ENCODE measurements around the gene NCF4.

The NCF4 gene

DNA sequence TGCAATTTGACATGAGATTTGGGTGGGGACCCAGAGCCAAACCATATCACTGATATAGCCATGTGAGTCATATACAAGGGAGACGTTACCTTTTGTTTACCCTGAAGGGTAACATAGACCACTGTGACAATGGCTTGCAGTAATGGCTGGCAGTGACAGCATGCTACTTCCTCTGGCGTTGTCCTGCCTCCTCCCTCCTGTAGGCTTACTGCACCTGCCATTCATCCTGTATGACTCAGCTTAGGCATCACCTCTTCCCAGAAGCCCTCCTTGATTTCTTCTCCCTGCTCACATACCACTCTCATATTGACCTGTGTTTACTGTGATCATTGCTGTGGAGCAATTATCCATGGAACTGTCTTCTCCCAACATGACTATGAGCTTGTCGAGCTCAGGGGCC, 32.0 kb upstream of the NCF4 start:
- H3K4me3 ChIP-seq (replicated peaks in 1 of 2; ENCODE audit: low read depth in 2 of 2, low read length in 2 of 2): no peak overlapping the region
- DNase-seq (ENCODE audit: low read depth in 2 of 2): no peak
- no peak for TF ChIP-seq CTCF (IDR thresholded peaks at IDR 0.05; ENCODE audit: low read depth, low read length)

DNA sequence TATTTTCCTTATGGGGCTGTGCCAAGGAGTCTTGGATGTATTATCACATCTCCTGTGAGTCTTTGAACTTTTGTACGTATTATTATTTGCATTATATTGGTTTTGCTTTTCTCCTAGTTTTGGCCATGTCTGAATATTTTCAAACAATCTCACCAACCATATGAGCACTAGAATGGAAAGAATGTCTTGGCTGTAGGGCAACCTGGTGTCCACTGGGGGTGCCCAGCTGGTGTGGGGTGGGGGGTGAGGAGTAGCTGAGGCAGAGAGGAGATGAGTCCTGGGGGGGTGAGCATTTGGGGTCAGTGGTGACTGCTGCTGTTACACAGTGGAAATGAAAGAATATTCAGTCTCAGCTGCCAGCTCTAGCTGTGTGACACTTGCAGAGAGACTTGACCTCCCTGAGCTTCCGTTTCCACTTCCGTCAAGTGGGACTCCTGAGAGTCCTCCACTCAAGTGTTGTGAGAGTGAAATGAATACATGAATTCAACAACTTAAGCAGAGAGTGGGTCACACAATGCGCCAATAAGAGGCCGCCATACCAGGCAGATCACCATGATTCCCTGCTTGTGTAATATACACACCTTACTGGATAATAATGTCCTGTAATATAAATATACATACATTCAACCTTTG, 31.3 kb upstream of the NCF4 start:
- TF ChIP-seq CTCF (IDR thresholded peaks at IDR 0.05; ENCODE audit: low read depth, low read length): no peak
- no peak overlapping the region for H3K4me3 ChIP-seq (replicated peaks in 1 of 2; ENCODE audit: low read depth in 2 of 2, low read length in 2 of 2)
- DNase-seq (ENCODE audit: low read depth in 2 of 2): no peak

- DNase-seq (ENCODE audit: low read depth in 2 of 2): no peak
- no peak overlapping the region for H3K4me3 ChIP-seq (replicated peaks in 1 of 2; ENCODE audit: low read depth in 2 of 2, low read length in 2 of 2)
- no peak for TF ChIP-seq CTCF (IDR thresholded peaks at IDR 0.05; ENCODE audit: low read depth, low read length)
Measured at GRCh38 chr22:36830601-36831000, 30.2 kb upstream of the NCF4 start.

- DNase-seq (ENCODE audit: low read depth in 2 of 2): no peak
- TF ChIP-seq CTCF (IDR thresholded peaks at IDR 0.05; ENCODE audit: low read depth, low read length): no peak
- no peak overlapping the region for H3K4me3 ChIP-seq (replicated peaks in 1 of 2; ENCODE audit: low read depth in 2 of 2, low read length in 2 of 2)
Measured at GRCh38 chr22:36831206-36831605, 29.6 kb upstream of the NCF4 start.

GRCh38 chr22:36831717-36832116, 29.1 kb upstream of the NCF4 start:
- no peak for TF ChIP-seq CTCF (IDR thresholded peaks at IDR 0.05; ENCODE audit: low read depth, low read length)
- no peak for DNase-seq (ENCODE audit: low read depth in 2 of 2)

DNA sequence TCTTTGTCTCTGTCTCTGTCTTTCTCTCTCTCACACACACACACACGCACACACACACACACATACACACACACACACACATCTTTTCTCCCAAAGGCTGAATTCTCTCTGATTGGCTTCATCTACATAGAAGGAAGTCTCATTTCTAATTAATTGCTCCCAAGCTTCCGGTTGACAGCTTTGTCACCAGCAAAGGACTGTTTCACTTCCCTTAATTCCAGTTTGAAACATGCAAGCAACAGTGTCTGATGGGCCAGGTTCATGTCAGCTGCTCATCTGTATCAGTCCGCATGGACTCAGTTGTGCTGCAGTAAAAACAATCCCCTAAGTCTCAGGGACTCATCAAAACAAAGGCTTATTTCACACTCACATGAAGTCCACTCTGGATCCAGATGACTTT, 27.7 kb upstream of the NCF4 start:
- no peak for TF ChIP-seq CTCF (IDR thresholded peaks at IDR 0.05; ENCODE audit: low read depth, low read length)
- no peak overlapping the region for H3K4me3 ChIP-seq (replicated peaks in 1 of 2; ENCODE audit: low read depth in 2 of 2, low read length in 2 of 2)
- DNase-seq (ENCODE audit: low read depth in 2 of 2): no peak

More at GRCh38 chr22:36831717-36832116, 29.1 kb upstream of the NCF4 start:
- H3K4me3 ChIP-seq (replicated peaks in 1 of 2; ENCODE audit: low read depth in 2 of 2, low read length in 2 of 2): no peak overlapping the region

DNA sequence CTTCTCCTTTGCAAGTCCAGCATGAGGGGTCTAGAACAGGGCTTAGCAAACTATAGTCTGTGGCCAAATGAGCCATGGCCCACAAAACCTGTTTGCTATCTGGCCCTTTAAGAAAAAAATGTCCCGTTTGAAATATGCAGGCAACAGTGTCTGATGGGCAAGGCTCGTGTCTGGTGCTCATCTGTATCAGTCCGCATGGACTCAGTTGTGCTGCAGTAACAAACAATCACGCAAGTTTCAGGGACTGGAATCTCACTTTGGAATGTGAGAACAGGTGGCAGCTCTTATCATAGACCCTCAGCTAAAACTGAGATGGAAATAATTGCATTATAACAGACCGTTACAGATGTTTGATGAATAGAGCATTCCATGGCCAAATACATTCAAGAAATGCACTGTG, 24.9 kb upstream of the NCF4 start:
- no peak for DNase-seq (ENCODE audit: low read depth in 2 of 2)
- no peak overlapping the region for H3K4me3 ChIP-seq (replicated peaks in 1 of 2; ENCODE audit: low read depth in 2 of 2, low read length in 2 of 2)
- TF ChIP-seq CTCF (IDR thresholded peaks at IDR 0.05; ENCODE audit: low read depth, low read length): no peak

Measured in cardiac fibroblast (primary cell).